Measurements from ENCODE around the gene SPACA9. TPM values are rescaled to one million over a fixed set of nuclear protein-coding genes. Genes with fewer than 3 reads are reported as not detected.

Gene SPACA9
- total RNA-seq, 1 donor from 2014 or later, result 3.9 TPM

DNA sequence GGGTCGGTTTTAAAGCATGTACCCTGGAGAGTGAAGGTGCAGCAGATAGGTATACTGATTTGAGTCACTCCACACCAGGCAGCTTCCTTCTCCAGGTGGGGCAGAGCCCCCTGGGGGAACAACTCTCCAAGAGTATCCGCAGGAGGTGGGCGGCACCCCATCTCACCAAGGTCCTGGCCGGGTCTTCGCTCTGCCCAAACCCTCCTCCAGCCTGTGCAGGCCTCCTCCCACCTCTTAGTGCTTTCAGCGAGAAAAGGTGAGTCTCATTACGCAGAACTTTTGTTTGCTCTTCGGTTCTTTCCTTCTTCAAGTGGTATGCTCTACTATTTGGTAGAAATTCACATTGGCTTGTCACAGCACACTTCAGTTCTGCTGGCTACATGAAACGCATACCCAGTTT lies 13.7 kb downstream of the SPACA9 start:
- DNase-seq (ENCODE audit: low read depth) (no peak), FAIRE-seq (no peak)
- no peaks in the 10 kb centered on the region for H3K4me1 ChIP-seq (ENCODE audit: insufficient read depth, low read length)
- TF ChIP-seq, protein P1, sequence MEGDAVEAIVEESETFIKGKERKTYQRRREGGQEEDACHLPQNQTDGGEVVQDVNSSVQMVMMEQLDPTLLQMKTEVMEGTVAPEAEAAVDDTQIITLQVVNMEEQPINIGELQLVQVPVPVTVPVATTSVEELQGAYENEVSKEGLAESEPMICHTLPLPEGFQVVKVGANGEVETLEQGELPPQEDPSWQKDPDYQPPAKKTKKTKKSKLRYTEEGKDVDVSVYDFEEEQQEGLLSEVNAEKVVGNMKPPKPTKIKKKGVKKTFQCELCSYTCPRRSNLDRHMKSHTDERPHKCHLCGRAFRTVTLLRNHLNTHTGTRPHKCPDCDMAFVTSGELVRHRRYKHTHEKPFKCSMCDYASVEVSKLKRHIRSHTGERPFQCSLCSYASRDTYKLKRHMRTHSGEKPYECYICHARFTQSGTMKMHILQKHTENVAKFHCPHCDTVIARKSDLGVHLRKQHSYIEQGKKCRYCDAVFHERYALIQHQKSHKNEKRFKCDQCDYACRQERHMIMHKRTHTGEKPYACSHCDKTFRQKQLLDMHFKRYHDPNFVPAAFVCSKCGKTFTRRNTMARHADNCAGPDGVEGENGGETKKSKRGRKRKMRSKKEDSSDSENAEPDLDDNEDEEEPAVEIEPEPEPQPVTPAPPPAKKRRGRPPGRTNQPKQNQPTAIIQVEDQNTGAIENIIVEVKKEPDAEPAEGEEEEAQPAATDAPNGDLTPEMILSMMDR (IDR thresholded peaks at IDR 0.05; ENCODE audit: insufficient read depth, low read depth, low read length), result no peak
- no peak for TF ChIP-seq EZH2 (IDR thresholded peaks at IDR 0.05; ENCODE audit: insufficient read depth, low read length)
- no peak overlapping the region for H2AFZ ChIP-seq (ENCODE audit: low read depth, low read length)
- H4K20me1 ChIP-seq (ENCODE audit: insufficient read depth, low read length), result no peaks in the 10 kb centered on the region
- Mint-ChIP-seq H3K27ac (ENCODE audit: unreplicated experiment) (no peak overlapping the region), H3K36me3 (ENCODE audit: low read depth, unreplicated experiment) (peaks cover 29% of the 10 kb centered on the region), H3K9me3 (ENCODE audit: unreplicated experiment) (no peaks in the 10 kb centered on the region), H3K27me3 (ENCODE audit: low read depth, unreplicated experiment) (no peaks in the 10 kb centered on the region), H3K4me3 (ENCODE audit: unreplicated experiment) (no peak overlapping the region), H3K4me1 (ENCODE audit: low read depth, unreplicated experiment) (no peaks in the 10 kb centered on the region)
- H3K27ac ChIP-seq (ENCODE audit: low read depth, low read length), result no peak overlapping the region
- H3K4me3 ChIP-seq (ENCODE audit: insufficient read depth, low read depth, low read length), result no peak overlapping the region
- no peak overlapping the region for H3K9ac ChIP-seq (ENCODE audit: low read length)
- no peaks in the 10 kb centered on the region for H3K27me3 ChIP-seq (ENCODE audit: insufficient read depth, low read length)
- no peaks in the 10 kb centered on the region for H3K79me2 ChIP-seq (ENCODE audit: insufficient read depth, low read length)
- H3K9me3 ChIP-seq (ENCODE audit: insufficient read depth, low read depth, low read length), result no peaks in the 10 kb centered on the region
- H3K4me2 ChIP-seq (ENCODE audit: low read length), result no peak overlapping the region
- H3K36me3 ChIP-seq (ENCODE audit: insufficient read depth, low read length), result peaks cover 22% of the 10 kb centered on the region

- no peaks in the 10 kb centered on the region for H3K27me3 ChIP-seq (ENCODE audit: insufficient read depth, low read length)
- Mint-ChIP-seq H3K27me3 (ENCODE audit: low read depth, unreplicated experiment) (no peaks in the 10 kb centered on the region), H3K27ac (ENCODE audit: unreplicated experiment) (no peak overlapping the region), H3K4me1 (ENCODE audit: low read depth, unreplicated experiment) (no peaks in the 10 kb centered on the region), H3K36me3 (ENCODE audit: low read depth, unreplicated experiment) (peaks cover 30% of the 10 kb centered on the region), H3K9me3 (ENCODE audit: unreplicated experiment) (no peaks in the 10 kb centered on the region), H3K4me3 (ENCODE audit: unreplicated experiment) (no peak overlapping the region)
- H3K36me3 ChIP-seq (ENCODE audit: insufficient read depth, low read length), result peaks cover 24% of the 10 kb centered on the region
- H3K4me1 ChIP-seq (ENCODE audit: insufficient read depth, low read length), result no peaks in the 10 kb centered on the region
- no peak overlapping the region for H3K4me2 ChIP-seq (ENCODE audit: low read length)
- H3K79me2 ChIP-seq (ENCODE audit: insufficient read depth, low read length), result no peaks in the 10 kb centered on the region
- DNase-seq (ENCODE audit: low read depth), result no peak
- no peaks in the 10 kb centered on the region for H3K9me3 ChIP-seq (ENCODE audit: insufficient read depth, low read depth, low read length)
- H2AFZ ChIP-seq (ENCODE audit: low read depth, low read length), result no peak overlapping the region
- no peak overlapping the region for H3K27ac ChIP-seq (ENCODE audit: low read depth, low read length)
- TF ChIP-seq EZH2 (IDR thresholded peaks at IDR 0.05; ENCODE audit: insufficient read depth, low read length), result no peak
- TF ChIP-seq, protein P1 (IDR thresholded peaks at IDR 0.05; ENCODE audit: insufficient read depth, low read depth, low read length), result no peak
- no peak overlapping the region for H3K9ac ChIP-seq (ENCODE audit: low read length)
- H3K4me3 ChIP-seq (ENCODE audit: insufficient read depth, low read depth, low read length), result no peak overlapping the region
- no peak for FAIRE-seq
- no peaks in the 10 kb centered on the region for H4K20me1 ChIP-seq (ENCODE audit: insufficient read depth, low read length)
Measured at GRCh38 chr9:132894346-132894745, 15.6 kb downstream of the SPACA9 start.

DNA sequence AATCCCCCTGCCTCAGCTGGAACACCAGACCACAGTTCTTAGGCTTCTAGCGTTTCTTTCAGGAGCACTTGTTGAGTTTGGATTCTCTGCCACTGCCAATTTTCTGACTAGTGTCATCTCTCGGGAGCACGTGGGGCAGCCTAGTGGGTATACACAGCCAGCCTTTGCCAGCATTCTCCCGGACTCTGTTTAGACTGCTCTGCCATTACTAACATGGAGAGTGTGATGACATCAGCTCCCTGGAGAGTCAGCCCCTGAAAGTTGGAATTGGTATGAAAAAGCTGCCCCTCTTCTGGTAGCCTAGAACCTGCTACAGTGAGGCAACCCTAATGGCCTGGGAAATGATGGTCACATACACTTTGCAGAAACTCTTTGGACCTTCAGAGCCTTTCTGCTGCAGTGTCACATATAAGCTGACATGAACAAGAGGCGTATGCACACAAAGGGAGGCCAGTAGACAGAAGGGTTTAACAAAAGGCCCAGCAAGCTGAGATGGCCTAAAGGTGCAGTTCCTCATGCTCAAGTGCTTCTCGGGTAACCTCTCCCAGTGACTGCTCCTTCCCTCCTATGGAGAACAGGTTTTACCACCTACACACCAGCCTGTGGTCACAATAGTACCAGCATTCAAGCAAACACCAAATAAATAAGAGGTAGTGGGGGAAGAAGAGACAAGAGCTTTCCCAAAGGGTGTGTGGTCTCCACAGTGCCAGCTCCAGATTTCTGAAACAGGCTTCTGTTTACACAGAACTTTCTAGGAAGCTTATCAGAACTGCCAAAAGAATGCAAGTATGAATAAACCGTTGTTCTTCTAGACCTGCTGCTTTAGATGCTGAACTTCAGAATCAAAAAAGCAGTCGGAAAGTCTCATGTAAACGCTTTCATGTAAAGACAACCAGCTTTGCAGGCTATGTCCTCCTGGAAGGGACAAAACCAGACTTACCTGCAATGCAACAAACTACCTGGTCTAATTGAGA lies 16.5 kb downstream of the SPACA9 start:
- no peaks in the 10 kb centered on the region for H3K79me2 ChIP-seq (ENCODE audit: insufficient read depth, low read length)
- no peaks in the 10 kb centered on the region for H3K4me1 Mint-ChIP-seq (ENCODE audit: low read depth, unreplicated experiment)
- H3K4me3 Mint-ChIP-seq (ENCODE audit: unreplicated experiment), result no peak overlapping the region
- H3K27me3 ChIP-seq (ENCODE audit: insufficient read depth, low read length), result no peaks in the 10 kb centered on the region
- no peak for FAIRE-seq
- peaks cover 30% of the 10 kb centered on the region for H3K36me3 ChIP-seq (ENCODE audit: insufficient read depth, low read length)
- H3K9me3 Mint-ChIP-seq (ENCODE audit: unreplicated experiment), result no peaks in the 10 kb centered on the region
- no peak overlapping the region for H3K4me2 ChIP-seq (ENCODE audit: low read length)
- H3K27ac ChIP-seq (ENCODE audit: low read depth, low read length), result no peak overlapping the region
- H3K27me3 Mint-ChIP-seq (ENCODE audit: low read depth, unreplicated experiment), result no peaks in the 10 kb centered on the region
- H2AFZ ChIP-seq (ENCODE audit: low read depth, low read length), result no peak overlapping the region
- H3K36me3 Mint-ChIP-seq (ENCODE audit: low read depth, unreplicated experiment), result peaks cover 35% of the 10 kb centered on the region
- H3K4me1 ChIP-seq (ENCODE audit: insufficient read depth, low read length), result no peaks in the 10 kb centered on the region
- H3K9me3 ChIP-seq (ENCODE audit: insufficient read depth, low read depth, low read length), result no peaks in the 10 kb centered on the region
- no peaks in the 10 kb centered on the region for H4K20me1 ChIP-seq (ENCODE audit: insufficient read depth, low read length)
- H3K9ac ChIP-seq (ENCODE audit: low read length), result no peak overlapping the region
- TF ChIP-seq, protein P1 (IDR thresholded peaks at IDR 0.05; ENCODE audit: insufficient read depth, low read depth, low read length), result no peak
- TF ChIP-seq EZH2 (IDR thresholded peaks at IDR 0.05; ENCODE audit: insufficient read depth, low read length), result no peak
- H3K4me3 ChIP-seq (ENCODE audit: insufficient read depth, low read depth, low read length), result no peak overlapping the region
- H3K27ac Mint-ChIP-seq (ENCODE audit: unreplicated experiment), result no peak overlapping the region
- DNase-seq (ENCODE audit: low read depth), result no peak
